MM.1S (cell line): ENCODE measurements around the gene MRRF.
A peak's percentile ranks its signal among the peaks of the same experiment; 100 is the strongest.

Source experiments
- DNase-seq: peaks from one replicate; pipeline ENCODE4 v3.0.0-alpha.2; 2015
- H2AFZ ChIP-seq: fragments of 300-600 bp; sonication (generic); 2 replicates; pipeline ENCODE4 v1.6.0; 2016; ENCODE audit warnings: antibody characterized with exemption, low read length
- H3F3A ChIP-seq: fragments of 300-600 bp; sonication (generic); 2 replicates; pipeline ENCODE4 v1.6.1; 2016; ENCODE audit warnings: mild to moderate bottlenecking, antibody characterized with exemption, low read length, moderate library complexity, mixed read lengths; ENCODE audit not compliant: insufficient read depth
- H3K27ac ChIP-seq: fragments of 300-600 bp; sonication (generic); 2 replicates; pipeline ENCODE4 v1.5.1; 2016; ENCODE audit warnings: mild to moderate bottlenecking, low read length
- H3K27me3 ChIP-seq: fragments of 300-600 bp; sonication (generic); replicated peaks from 2 replicates; pipeline ENCODE4 v1.6.0; 2016; ENCODE audit warnings: low read length; ENCODE audit not compliant: insufficient read depth
- H3K36me3 ChIP-seq: fragments of 300-600 bp; sonication (generic); replicated peaks from 2 replicates; pipeline ENCODE4 v1.6.1; 2016; ENCODE audit warnings: mild to moderate bottlenecking, low read length, mixed read lengths; ENCODE audit not compliant: insufficient read depth
- H3K4me1 ChIP-seq: fragments of 300-600 bp; sonication (generic); 2 replicates; pipeline ENCODE4 v1.6.1; 2016; ENCODE audit warnings: low read length, mixed read lengths
- H3K4me2 ChIP-seq: fragments of 300-600 bp; sonication (generic); 2 replicates; pipeline ENCODE4 v1.6.0; 2016; ENCODE audit warnings: low read depth, low read length
- H3K4me3 ChIP-seq: fragments of 300-600 bp; sonication (generic); 2 replicates; pipeline ENCODE4 v1.5.1; 2016; ENCODE audit warnings: low read length, mixed read lengths
- H3K79me2 ChIP-seq: fragments of 300-600 bp; sonication (generic); 2 replicates; pipeline ENCODE4 v1.6.1; 2016; ENCODE audit warnings: mixed run types, low read length, mixed read lengths
- H3K9ac ChIP-seq: fragments of 300-600 bp; sonication (generic); 2 replicates; pipeline ENCODE4 v1.6.1; 2016; ENCODE audit warnings: low read length, mixed read lengths
- H3K9me2 ChIP-seq: fragments of 300-600 bp; sonication (generic); replicated peaks from 2 replicates; pipeline ENCODE4 v1.6.1; 2016; ENCODE audit warnings: mild to moderate bottlenecking, low read length, mixed read lengths; ENCODE audit not compliant: insufficient read depth
- H3K9me3 ChIP-seq: fragments of 300-600 bp; sonication (generic); replicated peaks from 2 replicates; pipeline ENCODE4 v1.6.1; 2016; ENCODE audit warnings: mild to moderate bottlenecking, low read length, mixed read lengths; ENCODE audit not compliant: insufficient read depth
- H4K20me1 ChIP-seq: fragments of 300-600 bp; sonication (generic); 2 replicates; pipeline ENCODE4 v1.6.1; 2016; ENCODE audit warnings: mild to moderate bottlenecking, low read length, moderate library complexity, mixed read lengths; ENCODE audit not compliant: insufficient read depth
- EZH2 ChIP-seq: fragments of 300-600 bp; sonication (generic); optimal IDR thresholded peaks from 2 replicates; pipeline ENCODE3; 2017; ENCODE audit warnings: low read depth, mild to moderate bottlenecking, antibody characterized with exemption, low read length, mixed read lengths
- EZH2phosphoT487 ChIP-seq: fragments of 300-600 bp; sonication (generic); IDR thresholded peaks from 2 replicates; pipeline ENCODE4 v1.6.1; 2018; ENCODE audit warnings: antibody characterized with exemption, low read length
- TF ChIP-seq, protein P1 (sequence below): fragments of 300-600 bp; sonication (generic); IDR thresholded peaks from 2 replicates; pipeline ENCODE4 v1.5.1; 2016; ENCODE audit warnings: antibody characterized with exemption, low read length, mixed read lengths

MRRF gene

DNA sequence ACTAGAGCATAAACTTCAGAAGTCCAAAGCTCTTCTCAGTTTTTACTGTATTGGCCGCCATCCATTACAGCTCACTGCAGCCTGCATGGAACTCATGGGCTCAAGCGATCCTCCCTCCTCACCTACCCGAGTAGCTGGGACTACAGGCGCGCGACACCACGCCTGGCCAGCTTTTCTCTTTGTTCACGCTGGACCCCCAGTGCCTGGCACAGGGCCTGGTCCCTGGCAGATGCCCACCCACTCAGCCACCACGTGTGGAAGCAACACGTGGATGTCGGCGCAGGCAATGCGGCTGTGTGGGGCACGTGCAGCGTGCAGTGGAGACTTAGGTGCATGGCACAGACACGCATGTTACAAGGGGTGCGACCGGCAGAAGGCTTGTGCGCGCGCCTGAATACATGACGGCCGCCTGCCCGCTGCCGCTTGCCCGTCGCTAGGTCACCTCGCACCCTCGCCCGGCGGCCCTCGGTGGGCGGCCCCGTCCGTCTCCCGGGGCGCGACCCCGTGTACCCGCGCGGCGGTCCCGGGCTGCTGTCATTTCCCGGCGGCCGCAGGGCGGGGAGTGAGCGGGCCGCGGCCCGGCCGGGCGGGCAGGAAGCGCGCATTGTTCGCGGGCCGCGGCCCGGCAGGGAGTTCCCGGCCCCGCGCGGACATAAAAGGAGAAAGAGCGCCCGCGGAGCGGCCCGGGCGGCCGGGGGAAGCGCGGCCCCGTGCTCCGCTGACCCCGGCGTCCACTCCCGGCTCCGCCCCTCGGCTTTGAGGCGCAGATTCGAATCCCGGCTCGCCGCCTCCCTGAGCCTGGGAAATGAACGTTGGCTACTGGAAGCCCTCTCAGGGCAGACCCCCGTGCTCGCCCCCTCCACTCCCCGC lies 82.0 kb downstream of the MRRF start:
- H4K20me1 ChIP-seq, result no peaks in the 10 kb centered on the region
- no peaks in the 10 kb centered on the region; the same call in 1 of the 2 replicates for H3K27me3 ChIP-seq
- H3K36me3 ChIP-seq, result no peaks in the 10 kb centered on the region
- H2AFZ ChIP-seq, result peak overlapping the region; percentile 83
- no peaks in the 10 kb centered on the region for H3K79me2 ChIP-seq
- H3K9me2 ChIP-seq, result no peaks in the 10 kb centered on the region
- H3K4me3 ChIP-seq, result peak overlapping the region; percentile 59
- H3K4me1 ChIP-seq, result no peaks in the 10 kb centered on the region
- TF ChIP-seq, protein P1, sequence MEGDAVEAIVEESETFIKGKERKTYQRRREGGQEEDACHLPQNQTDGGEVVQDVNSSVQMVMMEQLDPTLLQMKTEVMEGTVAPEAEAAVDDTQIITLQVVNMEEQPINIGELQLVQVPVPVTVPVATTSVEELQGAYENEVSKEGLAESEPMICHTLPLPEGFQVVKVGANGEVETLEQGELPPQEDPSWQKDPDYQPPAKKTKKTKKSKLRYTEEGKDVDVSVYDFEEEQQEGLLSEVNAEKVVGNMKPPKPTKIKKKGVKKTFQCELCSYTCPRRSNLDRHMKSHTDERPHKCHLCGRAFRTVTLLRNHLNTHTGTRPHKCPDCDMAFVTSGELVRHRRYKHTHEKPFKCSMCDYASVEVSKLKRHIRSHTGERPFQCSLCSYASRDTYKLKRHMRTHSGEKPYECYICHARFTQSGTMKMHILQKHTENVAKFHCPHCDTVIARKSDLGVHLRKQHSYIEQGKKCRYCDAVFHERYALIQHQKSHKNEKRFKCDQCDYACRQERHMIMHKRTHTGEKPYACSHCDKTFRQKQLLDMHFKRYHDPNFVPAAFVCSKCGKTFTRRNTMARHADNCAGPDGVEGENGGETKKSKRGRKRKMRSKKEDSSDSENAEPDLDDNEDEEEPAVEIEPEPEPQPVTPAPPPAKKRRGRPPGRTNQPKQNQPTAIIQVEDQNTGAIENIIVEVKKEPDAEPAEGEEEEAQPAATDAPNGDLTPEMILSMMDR, result no peak
- no peak for TF ChIP-seq EZH2phosphoT487
- TF ChIP-seq EZH2, result no peak
- peak overlapping the region; percentile 85 for H3K4me2 ChIP-seq
- H3K9ac ChIP-seq, result peak overlapping the region; percentile 11; the same call in 1 of the 2 replicates
- no peaks in the 10 kb centered on the region for H3F3A ChIP-seq
- DNase-seq, result no peak
- no peaks in the 10 kb centered on the region for H3K9me3 ChIP-seq
- no peak overlapping the region for H3K27ac ChIP-seq

DNA sequence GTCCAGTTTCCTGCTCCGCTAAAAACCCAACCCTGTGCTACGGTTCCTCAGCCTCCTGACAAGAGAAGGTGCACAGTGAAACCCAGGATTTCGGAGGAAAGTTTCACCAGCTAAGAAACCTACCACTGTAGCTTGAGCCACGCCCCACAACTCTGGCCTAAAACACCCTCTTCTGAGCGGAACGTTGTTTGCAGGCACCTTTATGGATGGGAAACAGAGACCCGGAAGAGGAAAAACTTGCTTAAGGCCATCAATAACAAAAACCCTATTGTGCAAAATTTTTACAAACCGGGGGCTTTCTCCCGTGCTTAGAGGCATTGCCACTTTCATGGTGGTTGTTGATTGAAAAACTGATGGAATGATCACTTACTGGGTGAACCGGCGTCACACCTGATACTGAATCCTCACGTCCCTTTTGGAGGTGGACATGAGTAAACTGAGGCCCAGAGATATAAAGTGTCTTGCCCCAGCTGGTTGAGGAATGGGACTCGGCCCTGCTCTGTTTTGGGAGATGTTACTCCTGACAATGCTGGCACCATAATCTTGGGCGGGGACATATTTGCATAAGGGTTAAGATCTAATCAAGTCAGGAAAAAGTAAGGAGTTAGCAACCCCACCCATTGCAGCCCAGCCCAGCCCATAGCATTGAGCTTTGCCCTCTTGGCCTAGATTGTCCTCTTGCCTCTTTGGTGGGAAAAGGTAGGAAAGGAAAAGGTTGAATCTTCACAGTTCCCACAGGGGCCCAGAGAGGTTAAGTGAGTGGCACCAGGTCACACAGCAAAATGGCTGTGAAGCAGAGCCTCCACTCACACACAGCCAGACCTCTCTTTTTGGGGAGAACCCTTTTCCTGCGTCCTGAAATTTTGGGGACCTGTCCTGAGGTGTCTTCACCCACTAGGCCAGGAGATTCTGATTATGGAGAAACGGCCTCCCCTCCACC lies 82.9 kb downstream of the MRRF start:
- Histone ChIP-seq H3K27ac (no peak overlapping the region), H4K20me1 (no peaks in the 10 kb centered on the region), H3K9ac (peak overlapping the region; percentile 11; the same call in 1 of the 2 replicates), H3K4me2 (peak overlapping the region; percentile 85), H3F3A (no peaks in the 10 kb centered on the region), H2AFZ (peak overlapping the region; percentile 83), H3K9me2 (no peaks in the 10 kb centered on the region), H3K36me3 (no peaks in the 10 kb centered on the region), H3K4me1 (no peaks in the 10 kb centered on the region), H3K27me3 (no peaks in the 10 kb centered on the region; the same call in 1 of the 2 replicates), H3K4me3 (peak overlapping the region; percentile 59), H3K9me3 (no peaks in the 10 kb centered on the region), H3K79me2 (no peaks in the 10 kb centered on the region)
- DNase-seq, result no peak
- TF ChIP-seq EZH2phosphoT487, result no peak
- TF ChIP-seq EZH2, result no peak
- TF ChIP-seq, protein P1, result no peak

DNA sequence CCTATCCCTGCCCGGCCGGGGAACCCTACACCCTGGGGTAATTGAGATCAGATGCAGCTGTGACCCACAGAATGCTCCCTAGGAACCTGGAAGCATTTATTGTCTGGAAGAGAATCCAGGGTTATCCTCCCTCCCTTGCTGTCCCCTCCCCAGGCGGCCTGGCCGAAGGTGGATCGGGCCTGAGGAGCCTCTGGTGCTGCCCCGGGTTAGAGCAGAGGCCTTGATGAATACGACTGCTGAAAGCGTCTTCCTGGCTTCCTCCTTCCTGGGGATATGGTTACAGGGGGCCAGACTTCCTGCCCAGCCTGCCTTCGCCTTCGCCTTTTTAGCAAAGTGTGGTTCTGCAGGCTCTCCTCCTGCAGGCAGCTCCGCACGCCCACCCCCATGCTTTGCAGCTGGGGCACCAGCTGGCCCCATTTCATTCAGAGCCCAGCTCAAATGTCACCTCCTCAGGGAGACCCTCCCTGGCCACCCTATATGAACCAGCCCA lies 83.7 kb downstream of the MRRF start:
- H3K4me3 ChIP-seq, result no peak overlapping the region
- no peaks in the 10 kb centered on the region for H3K4me1 ChIP-seq
- no peak for DNase-seq
- H3K9me3 ChIP-seq, result no peaks in the 10 kb centered on the region
- no peaks in the 10 kb centered on the region for H3K36me3 ChIP-seq
- no peak for TF ChIP-seq EZH2phosphoT487
- no peak for TF ChIP-seq EZH2
- TF ChIP-seq, protein P1, result no peak
- H3K79me2 ChIP-seq, result no peaks in the 10 kb centered on the region
- H3K9ac ChIP-seq, result no peak overlapping the region
- H2AFZ ChIP-seq, result no peak overlapping the region
- H3K27ac ChIP-seq, result no peak overlapping the region
- H3K4me2 ChIP-seq, result no peak overlapping the region
- no peaks in the 10 kb centered on the region for H3F3A ChIP-seq
- H3K27me3 ChIP-seq, result no peaks in the 10 kb centered on the region; the same call in 1 of the 2 replicates
- H3K9me2 ChIP-seq, result no peaks in the 10 kb centered on the region
- no peaks in the 10 kb centered on the region for H4K20me1 ChIP-seq
